HepG2 (cell line): ENCODE measurements around the gene DDAH1. TPM values are rescaled to one million over a fixed set of nuclear protein-coding genes. Genes with fewer than 3 reads are reported as not detected.

Source experiments
- AHR ChIP-seq: IDR thresholded peaks from 2 replicates; pipeline ENCODE4 v1.6.1; 2018; ENCODE audit warnings: missing genetic modification reagents, missing compliant biosample characterization
- ATF4 ChIP-seq, 2 experiments: fragments of 450-650 bp in 1 of 2; sonication (generic) in 1 of 2; formaldehyde crosslinking; IDR thresholded peaks; 2 replicates each; pipeline versions ENCODE4 v1.5.0 to v1.8.0; 2020 to 2022; ENCODE audit warnings: mild to moderate bottlenecking in 1 of 2, missing genetic modification reagents in 1 of 2
- FOSL2 ChIP-seq: sonication (generic); formaldehyde crosslinking; IDR thresholded peaks from 2 replicates; pipeline ENCODE4 v1.4.0; 2020; ENCODE audit warnings: missing genetic modification reagents
- GATAD2A ChIP-seq: IDR thresholded peaks from 2 replicates; pipeline ENCODE4 v1.6.1; 2016
- GZF1 ChIP-seq: sonication (generic); formaldehyde crosslinking; IDR thresholded peaks from 2 replicates; pipeline ENCODE4 v1.5.1; 2020; ENCODE audit warnings: mild to moderate bottlenecking, missing genetic modification reagents
- IRX3 ChIP-seq: sonication (generic); formaldehyde crosslinking; IDR thresholded peaks from 2 replicates; pipeline ENCODE4 v1.8.1; 2023; ENCODE audit warnings: mild to moderate bottlenecking, low read depth, missing genetic modification reagents, borderline replicate concordance
- MED1 ChIP-seq: sonication (generic); formaldehyde crosslinking; IDR thresholded peaks from 2 replicates; pipeline ENCODE4 v1.4.0; 2020; ENCODE audit warnings: missing genetic modification reagents
- MED8 ChIP-seq: sonication (generic); formaldehyde crosslinking; IDR thresholded peaks from 2 replicates; pipeline ENCODE4 v1.8.1; 2023; ENCODE audit warnings: mild to moderate bottlenecking, missing genetic modification reagents; ENCODE audit not compliant: insufficient replicate concordance
- MEIS1 ChIP-seq: sonication (generic); formaldehyde crosslinking; IDR thresholded peaks from 2 replicates; pipeline ENCODE4 v1.9.0; 2021; ENCODE audit warnings: mild to moderate bottlenecking, missing genetic modification reagents, moderate library complexity, borderline replicate concordance
- NFE2L2 ChIP-seq: fragments of 150-350 bp; IDR thresholded peaks from 2 replicates; pipeline ENCODE4 v1.6.1; 2014; ENCODE audit warnings: low read length
- NFYB ChIP-seq: sonication (generic); formaldehyde crosslinking; IDR thresholded peaks from 2 replicates; pipeline ENCODE4 v1.4.0; 2020; ENCODE audit warnings: missing genetic modification reagents
- RBM22 ChIP-seq: fragments of 200-400 bp; formaldehyde crosslinking; optimal IDR thresholded peaks from 2 replicates; pipeline ENCODE3; 2017; ENCODE audit warnings: mild to moderate bottlenecking, low read length, moderate library complexity
- SP4 ChIP-seq: sonication (generic); formaldehyde crosslinking; IDR thresholded peaks from 2 replicates; pipeline ENCODE4 v1.8.1; 2023; ENCODE audit warnings: mild to moderate bottlenecking, missing genetic modification reagents
- TAF1 ChIP-seq: sonication (generic); formaldehyde crosslinking; IDR thresholded peaks from 2 replicates; pipeline ENCODE4 v1.4.0; 2020; ENCODE audit warnings: missing genetic modification reagents
- ZBTB7B ChIP-seq: sonication (generic); formaldehyde crosslinking; IDR thresholded peaks from 2 replicates; pipeline ENCODE4 v1.4.0; 2020; ENCODE audit warnings: missing genetic modification reagents
- ZFX ChIP-seq: sonication (generic); formaldehyde crosslinking; IDR thresholded peaks from 2 replicates; pipeline ENCODE4 v1.4.0; 2020; ENCODE audit warnings: mild to moderate bottlenecking, low read depth, missing genetic modification reagents, moderate library complexity
- ZNF124 ChIP-seq: sonication (generic); formaldehyde crosslinking; IDR thresholded peaks from 2 replicates; pipeline ENCODE4 v1.4.0; 2020; ENCODE audit warnings: missing genetic modification reagents
- ZNF232 ChIP-seq: sonication (generic); formaldehyde crosslinking; IDR thresholded peaks from 2 replicates; pipeline ENCODE4 v1.4.0; 2020; ENCODE audit warnings: missing genetic modification reagents, borderline replicate concordance
- ZNF331 ChIP-seq: sonication (generic); formaldehyde crosslinking; IDR thresholded peaks from 2 replicates; pipeline ENCODE4 v1.4.0; 2020; ENCODE audit warnings: missing genetic modification reagents
- ZNF644 ChIP-seq: IDR thresholded peaks from 2 replicates; pipeline ENCODE4 v1.6.1; 2016; ENCODE audit warnings: low read depth
- ZNF703 ChIP-seq: sonication (generic); formaldehyde crosslinking; IDR thresholded peaks from 2 replicates; pipeline ENCODE4 v1.5.1; 2020; ENCODE audit warnings: missing genetic modification reagents, mild to moderate bottlenecking, moderate library complexity, borderline replicate concordance
- ZNF75D ChIP-seq: sonication (generic); formaldehyde crosslinking; IDR thresholded peaks from 2 replicates; pipeline ENCODE4 v1.8.1; 2023; ENCODE audit warnings: missing genetic modification reagents, mild to moderate bottlenecking, borderline replicate concordance
- polyA plus RNA-seq, 8 experiments: library from polyadenylated mRNA; depleted of rRNA in 3 of 8; stranded (reverse) in 7 of 8; unstranded in 1 of 8; fragments of >200 nt; fragmentation: Illumina TruSeq in 4 of 8; extraction: Trizol in 4 of 8; gene quantifications; 2 replicates each; pipeline versions ENCODE4 v1.2.1 to v1.2.3, GENCODE V29; 2011 to 2016; ENCODE audit warnings: low read depth in 4 of 8, missing spikeins in 1 of 8, mixed read lengths in 1 of 8; ENCODE audit not compliant: insufficient read depth in 1 of 8
- total RNA-seq, 5 experiments: library from RNA; depleted of rRNA; stranded (reverse); fragments of >200 nt; fragmentation: Illumina TruSeq; extraction: Trizol; gene quantifications; 2 replicates each; pipeline ENCODE4 v1.2.3, GENCODE V29; 2016; ENCODE audit warnings: low read depth in 1 of 5

Gene DDAH1
- total and polyA plus RNA-seq, 2 of the 13 experiments (the other 11 are each of a cell fraction or from before 2014, with no cell fraction given): 39.7 to 64.4 TPM

- TF ChIP-seq MEIS1 (CRISPR knock-in tag) (no peak), MED1 (CRISPR knock-in tag) (peak; percentile 29; the same call in 1 of the 2 replicates), GZF1 (CRISPR knock-in tag) (no peak), GATAD2A (CRISPR knock-in tag) (no peak), ATF4 (CRISPR knock-in tag; IDR thresholded peaks at IDR 0.05) (0 out of 4 replicates have a peak, but pooled peaks of 1 of the 2 experiments have one; percentile 19), SP4 (CRISPR knock-in tag) (no peak), ZFX (CRISPR knock-in tag) (no peak), ZNF232 (CRISPR knock-in tag) (peak; percentile 60; the same call in 1 of the 2 replicates), TAF1 (CRISPR knock-in tag) (no peak), ZNF124 (CRISPR knock-in tag) (no peak), AHR (CRISPR knock-in tag) (no peak), IRX3 (CRISPR knock-in tag) (no peak), MED8 (CRISPR knock-in tag) (no peak), RBM22 (no peak), ZNF703 (CRISPR knock-in tag) (no peak), NFYB (no peak), FOSL2 (peak; percentile 80), ZNF75D (CRISPR knock-in tag) (no peak), ZNF644 (CRISPR knock-in tag) (no peak), ZBTB7B (CRISPR knock-in tag) (no peak), NFE2L2 (0 out of 2 replicates have a peak, but pooled peaks have one; percentile 4), ZNF331 (CRISPR knock-in tag) (no peak)
Observed at GRCh38 chr1:85339089-85339488, 125.9 kb downstream of the DDAH1 start (continued).
